Measurements from ENCODE around the gene RARA.

Gene RARA

GRCh38 chr17:40344421-40345160 is 35.6 kb downstream of the RARA start:
- no peak for DNase-seq (ENCODE audit: extremely low read depth in 1 of 2, low read depth in 1 of 2)

GRCh38 chr17:40345161-40345993 is 36.4 kb downstream of the RARA start:
- DNase-seq (ENCODE audit: extremely low read depth in 1 of 2, low read depth in 1 of 2): no peak

GRCh38 chr17:40345994-40346764 is 37.2 kb downstream of the RARA start:
- DNase-seq (ENCODE audit: extremely low read depth in 1 of 2, low read depth in 1 of 2): no peak

GRCh38 chr17:40346765-40347158 is 37.8 kb downstream of the RARA start:
- no peak for DNase-seq (ENCODE audit: extremely low read depth in 1 of 2, low read depth in 1 of 2)

GRCh38 chr17:40347319-40348135 is 38.5 kb downstream of the RARA start:
- no peak for DNase-seq (ENCODE audit: extremely low read depth in 1 of 2, low read depth in 1 of 2)

GRCh38 chr17:40348136-40348504 is 39.1 kb downstream of the RARA start:
- no peak for DNase-seq (ENCODE audit: extremely low read depth in 1 of 2, low read depth in 1 of 2)

- DNase-seq (ENCODE audit: extremely low read depth in 1 of 2, low read depth in 1 of 2): no peak
Observed at GRCh38 chr17:40348562-40349476, 39.8 kb downstream of the RARA start.

GRCh38 chr17:40349477-40349894 is 40.5 kb downstream of the RARA start:
- DNase-seq (ENCODE audit: extremely low read depth in 1 of 2, low read depth in 1 of 2): no peak

GRCh38 chr17:40349895-40350688 is 41.1 kb downstream of the RARA start:
- no peak for DNase-seq (ENCODE audit: extremely low read depth in 1 of 2, low read depth in 1 of 2)

GRCh38 chr17:40350689-40351358 is 41.8 kb downstream of the RARA start:
- DNase-seq (ENCODE audit: extremely low read depth in 1 of 2, low read depth in 1 of 2): no peak

GRCh38 chr17:40351359-40352236 is 42.6 kb downstream of the RARA start:
- no peak for DNase-seq (ENCODE audit: extremely low read depth in 1 of 2, low read depth in 1 of 2)

GRCh38 chr17:40352237-40352778 is 43.3 kb downstream of the RARA start:
- DNase-seq (ENCODE audit: extremely low read depth in 1 of 2, low read depth in 1 of 2): no peak

- no peak for DNase-seq (ENCODE audit: extremely low read depth in 1 of 2, low read depth in 1 of 2)
Observed at GRCh38 chr17:40352779-40353394, 43.9 kb downstream of the RARA start.

GRCh38 chr17:40354221-40355122 is 45.5 kb downstream of the RARA start:
- DNase-seq (ENCODE audit: extremely low read depth in 1 of 2, low read depth in 1 of 2): no peak

- DNase-seq (ENCODE audit: extremely low read depth in 1 of 2, low read depth in 1 of 2): peak; percentile 46 to 53
Observed at GRCh38 chr17:40355123-40355803, 46.3 kb downstream of the RARA start.
